Activated naive CD4-positive, alpha-beta T cell treated with anti-CD3 and anti-CD28 coated beads for 36 hours (primary cell): ENCODE results near the gene TEAD3. TPM values are rescaled to one million over a fixed set of nuclear protein-coding genes. Genes with fewer than 3 reads are reported as not detected.
A peak's percentile ranks its signal among the peaks of the same experiment; 100 is the strongest.
"Not testable (repeated sequence)": the region's sequence is repeated elsewhere in the genome, so short reads cannot be mapped to it uniquely, and the experiment has no call there.

Source experiments
- CTCF ChIA-PET: fragments of 350-600 bp; sonication (Branson Sonifier 250); formaldehyde crosslinking; loops from one replicate; lab custom pipeline; 2021; ENCODE audit warnings: antibody characterized with exemption; lab: Charles Lee
- DNase-seq: peaks from one replicate; pipeline ENCODE4 v3.0.0-alpha.2; 2020
- H3K27ac Mint-ChIP-seq: one replicate; pipeline ENCODE4 v1.8.0; 2021; ENCODE audit warnings: mild to moderate bottlenecking, mixed read lengths
- H3K27me3 Mint-ChIP-seq: one replicate; pipeline ENCODE4 v1.8.0; 2021; ENCODE audit warnings: low read depth, mixed read lengths
- H3K36me3 Mint-ChIP-seq: one replicate; pipeline ENCODE4 v1.8.0; 2021; ENCODE audit warnings: low read depth, mixed read lengths
- H3K4me1 Mint-ChIP-seq: one replicate; pipeline ENCODE4 v1.8.0; 2021; ENCODE audit warnings: low read depth, mixed read lengths
- H3K4me3 Mint-ChIP-seq: one replicate; pipeline ENCODE4 v1.8.0; 2021; ENCODE audit warnings: mild to moderate bottlenecking, moderate library complexity, mixed read lengths
- H3K9me3 Mint-ChIP-seq: one replicate; pipeline ENCODE4 v1.8.0; 2021; ENCODE audit warnings: mixed read lengths
- intact Hi-C: fragments of 100-400 bp; cut with micrococcal nuclease; formaldehyde crosslinking; loops from one replicate; pipeline ENCODE4 v1.15.1; 2023
- total RNA-seq, 2 experiments: library from RNA; stranded (reverse); gene quantifications; one replicate each; pipeline ENCODE4 v1.2.3, GENCODE V29; 2021

The TEAD3 gene
- total RNA-seq, 2 experiments from 2014 or later = 1.1 to 1.4 TPM

DNA sequence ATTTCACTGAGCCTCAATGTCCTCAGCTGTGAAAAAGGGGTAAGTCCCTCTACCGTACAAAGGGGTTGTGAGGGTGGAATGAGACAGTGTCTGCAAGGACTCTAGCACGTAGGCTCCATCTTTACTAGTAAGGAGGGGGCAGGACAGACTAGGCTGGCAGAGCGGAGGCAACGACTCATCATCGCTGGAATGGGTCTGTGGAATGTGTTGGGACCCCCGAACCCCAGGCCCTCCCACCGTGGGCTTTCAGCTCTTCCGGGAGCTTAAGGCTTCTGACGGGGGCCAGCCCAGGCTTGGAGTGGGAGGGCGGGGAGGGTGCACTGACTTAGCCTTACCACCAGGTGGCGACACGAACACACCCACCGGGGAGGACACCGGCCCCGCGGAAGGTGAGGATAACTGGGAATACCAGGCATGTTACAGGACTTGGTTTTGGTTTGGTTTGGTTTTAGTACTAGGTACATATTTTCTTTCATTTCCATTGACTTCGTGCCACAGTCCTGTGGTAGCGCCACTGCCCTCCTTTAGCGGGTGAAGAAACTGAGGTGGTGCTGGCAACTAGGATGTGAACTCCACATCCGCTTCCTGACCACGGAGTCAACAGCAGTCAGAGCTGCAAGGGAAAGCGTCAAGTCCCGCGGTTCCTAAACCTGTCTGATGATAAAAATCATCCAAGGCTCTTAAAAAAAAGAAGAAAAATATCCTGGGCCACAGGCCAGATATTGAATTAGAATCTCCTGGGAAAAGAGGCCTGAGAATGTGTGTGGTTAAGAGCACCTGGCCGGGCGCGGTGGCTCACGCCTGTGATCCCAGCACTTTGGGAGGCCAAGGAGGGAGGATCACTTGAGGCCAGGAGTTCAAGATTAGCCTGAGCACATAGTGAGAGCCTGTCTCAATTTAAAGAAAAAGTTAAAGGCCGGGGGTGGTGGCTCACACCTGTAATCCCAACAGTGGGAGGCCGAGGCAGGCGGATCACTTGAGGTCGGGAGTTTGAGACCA is 26.1 kb upstream of the TEAD3 start:
- peak overlapping the region; percentile 61 for H3K27ac Mint-ChIP-seq

DNA sequence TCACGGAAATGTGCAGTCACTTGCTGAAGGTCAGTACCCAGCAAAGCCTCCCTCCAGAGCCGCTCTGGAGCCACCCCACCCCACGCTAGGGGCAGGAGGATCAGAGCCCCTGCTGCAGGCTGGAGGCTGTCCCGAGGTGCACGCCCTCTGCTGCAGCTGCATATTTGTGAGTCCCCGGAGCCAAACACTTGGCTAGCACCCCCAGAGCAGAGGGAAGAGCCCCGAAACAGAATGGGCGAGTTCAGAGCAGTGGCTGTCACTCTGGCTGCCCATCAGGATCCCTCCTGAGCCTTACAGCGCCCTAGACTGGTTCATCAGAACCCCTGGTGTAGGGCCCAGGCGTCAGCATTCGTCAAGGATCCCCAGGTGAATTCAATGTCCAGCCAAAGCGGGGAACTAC is 25.3 kb upstream of the TEAD3 start:
- no peak overlapping the region for H3K27ac Mint-ChIP-seq
- no peaks in the 10 kb centered on the region for H3K9me3 Mint-ChIP-seq
- no peak overlapping the region for H3K4me3 Mint-ChIP-seq

More for the DNA sequence above, 26.1 kb upstream of the TEAD3 start:
- Mint-ChIP-seq H3K4me1 (peaks cover 5% of the 10 kb centered on the region), H3K27me3 (no peaks in the 10 kb centered on the region), H3K9me3 (no peaks in the 10 kb centered on the region), H3K36me3 (no peaks in the 10 kb centered on the region), H3K4me3 (peak overlapping the region; percentile 63)
- peak; percentile 87 for DNase-seq
- CTCF ChIA-PET = interaction anchor here (0.5 to 9.9 kb wide), 28 partner anchors 10 to 309 kb away, joined by 3 to 117 read pairs (median 4); partner anchors contain the start of gene ARMC12
- intact Hi-C loops = loop anchor here (1.0 to 10.0 kb wide), 7 partner anchors 29 to 572 kb away; partner anchors contain the start of gene ARMC12

GRCh38 chr6:35521235-35521634 is 24.4 kb upstream of the TEAD3 start:
- Mint-ChIP-seq H3K27me3 (no peaks in the 10 kb centered on the region), H3K36me3 (no peaks in the 10 kb centered on the region), H3K4me3 (no peak overlapping the region), H3K27ac (no peak overlapping the region), H3K4me1 (peaks cover 5% of the 10 kb centered on the region), H3K9me3 (no peaks in the 10 kb centered on the region)
- CTCF ChIA-PET = interaction anchor here (0.7 to 9.9 kb wide), 8 partner anchors 13 to 217 kb away, joined by 3 to 117 read pairs (median 4); partner anchors contain the start of gene ARMC12
- intact Hi-C loops = loop anchor here (5.0 to 10.0 kb wide), 3 partner anchors 46 to 574 kb away; no protein-coding TSS in a partner anchor
- no peak for DNase-seq

More for the DNA sequence above, 25.3 kb upstream of the TEAD3 start:
- DNase-seq = no peak
- Mint-ChIP-seq H3K4me1 (peaks cover 5% of the 10 kb centered on the region), H3K36me3 (no peaks in the 10 kb centered on the region), H3K27me3 (no peaks in the 10 kb centered on the region)
- intact Hi-C loops = loop anchor here (1.0 to 10.0 kb wide), 4 partner anchors 45 to 573 kb away; no protein-coding TSS in a partner anchor
- CTCF ChIA-PET = interaction anchor here (0.5 to 9.9 kb wide), 25 partner anchors 10 to 310 kb away, joined by 3 to 117 read pairs (median 4); partner anchors contain the start of gene ARMC12

GRCh38 chr6:35519313-35520015 is 22.6 kb upstream of the TEAD3 start:
- intact Hi-C loops = loop anchor here (5.0 to 10.0 kb wide), 3 partner anchors 48 to 575 kb away; no protein-coding TSS in a partner anchor
- no peaks in the 10 kb centered on the region for H3K27me3 Mint-ChIP-seq
- peaks cover 5% of the 10 kb centered on the region for H3K4me1 Mint-ChIP-seq
- H3K4me3 Mint-ChIP-seq = no peak overlapping the region
- no peaks in the 10 kb centered on the region for H3K9me3 Mint-ChIP-seq
- CTCF ChIA-PET = interaction anchor here (9.9 kb wide), 1 partner anchor 218 kb away, joined by 117 read pairs; the partner anchor contains the start of gene ARMC12
- no peak for DNase-seq
- H3K27ac Mint-ChIP-seq = no peak overlapping the region
- H3K36me3 Mint-ChIP-seq = no peaks in the 10 kb centered on the region

- CTCF ChIA-PET = interaction anchor here (9.9 kb wide), 1 partner anchor 219 kb away, joined by 117 read pairs; the partner anchor contains the start of gene ARMC12
- Mint-ChIP-seq H3K36me3 (no peaks in the 10 kb centered on the region), H3K27ac (no peak overlapping the region), H3K4me3 (no peak overlapping the region), H3K9me3 (no peaks in the 10 kb centered on the region), H3K4me1 (peaks cover 5% of the 10 kb centered on the region), H3K27me3 (no peaks in the 10 kb centered on the region)
- no peak for DNase-seq
- intact Hi-C loops = no loop called here
These were observed 21.9 kb upstream of the TEAD3 start for GRCh38 chr6:35518566-35519312.

DNA sequence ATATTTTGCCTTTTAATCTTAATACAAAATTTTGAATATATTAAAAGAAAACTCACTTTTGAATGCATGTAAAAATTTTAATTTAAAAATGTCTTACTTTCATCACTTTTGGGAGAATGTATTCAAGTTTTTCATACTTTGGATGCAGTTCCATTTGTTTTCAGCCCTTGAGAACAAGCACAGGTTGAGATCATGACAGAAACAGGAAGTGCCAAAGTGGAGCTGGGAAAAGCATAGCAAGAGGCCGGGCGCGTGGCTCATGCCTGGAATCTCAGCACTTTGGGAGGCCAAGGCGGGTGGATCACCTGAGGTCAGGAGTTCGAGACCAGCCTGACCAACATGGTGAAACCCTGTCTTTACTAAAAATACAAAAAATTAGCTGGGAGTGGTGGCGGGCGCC is 21.1 kb upstream of the TEAD3 start:
- DNase-seq, H3K4me1 Mint-ChIP-seq, H3K4me3 Mint-ChIP-seq, H3K9me3 Mint-ChIP-seq, intact Hi-C loops, H3K36me3 Mint-ChIP-seq, H3K27ac Mint-ChIP-seq, H3K27me3 Mint-ChIP-seq: not testable (repeated sequence)
- CTCF ChIA-PET = interaction anchor here (0.6 to 9.9 kb wide), 4 partner anchors 30 to 220 kb away, joined by 3 to 117 read pairs (median 3); partner anchors contain the start of gene ARMC12

GRCh38 chr6:35516712-35517111 is 19.8 kb upstream of the TEAD3 start:
- CTCF ChIA-PET = interaction anchor here (0.6 to 1.3 kb wide), 3 partner anchors 46 to 221 kb away, joined by 3 to 4 read pairs (median 4); no protein-coding TSS in a partner anchor
- Mint-ChIP-seq H3K4me1 (no peaks in the 10 kb centered on the region), H3K27me3 (no peaks in the 10 kb centered on the region), H3K36me3 (no peaks in the 10 kb centered on the region), H3K27ac (no peak overlapping the region), H3K4me3 (no peak overlapping the region), H3K9me3 (no peaks in the 10 kb centered on the region)
- DNase-seq = no peak
- intact Hi-C loops = no loop called here

DNA sequence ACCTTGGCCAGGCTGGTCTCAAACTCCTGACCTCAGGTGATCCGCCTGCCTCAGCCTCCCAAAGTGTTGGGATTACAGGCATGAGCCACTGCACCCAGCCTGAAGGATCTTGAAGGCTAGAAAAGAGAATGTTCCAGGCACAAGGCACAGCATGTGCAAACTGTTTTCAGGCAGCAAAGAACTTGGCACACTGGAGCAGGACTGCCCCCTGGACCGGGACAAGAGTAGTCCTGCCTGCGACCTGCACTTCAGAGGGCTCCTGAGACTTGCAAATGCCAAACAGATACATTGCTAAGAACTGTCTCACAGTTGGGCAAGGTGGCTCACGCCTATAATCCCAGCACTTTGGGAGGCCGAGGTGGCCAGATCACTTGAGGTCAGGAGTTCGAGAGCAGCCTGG is 19.1 kb upstream of the TEAD3 start:
- DNase-seq, intact Hi-C loops, H3K4me3 Mint-ChIP-seq, H3K27ac Mint-ChIP-seq, H3K27me3 Mint-ChIP-seq, H3K36me3 Mint-ChIP-seq, H3K9me3 Mint-ChIP-seq, CTCF ChIA-PET, H3K4me1 Mint-ChIP-seq: not testable (repeated sequence)

DNA sequence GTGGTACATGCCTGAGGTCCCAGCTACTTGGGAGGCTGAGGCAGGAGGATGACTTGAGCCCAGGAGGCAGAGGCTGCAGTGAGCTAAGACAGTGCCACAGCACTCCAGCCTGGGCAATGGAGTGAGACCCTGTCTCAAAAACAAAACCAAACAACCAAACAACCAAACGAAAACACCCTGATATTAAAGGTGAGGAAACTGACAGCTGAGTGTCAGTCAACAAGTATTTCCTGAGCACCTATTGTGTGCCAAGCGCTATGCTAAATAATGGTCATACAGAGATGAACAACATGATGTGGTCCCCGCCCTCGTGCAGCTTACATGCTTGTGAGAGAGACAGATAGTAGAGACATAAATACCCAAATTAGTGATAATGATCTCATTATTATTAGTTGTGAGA is 17.7 kb upstream of the TEAD3 start:
- no peak overlapping the region for H3K27ac Mint-ChIP-seq
- peaks cover 7% of the 10 kb centered on the region for H3K27me3 Mint-ChIP-seq
- intact Hi-C loops = no loop called here

GRCh38 chr6:35512740-35513139 is 15.9 kb upstream of the TEAD3 start, which contains the start of gene TULP1:
TULP1 (minus strand) TSS chr6:35512896; CDS start chr6:35512858, 38 bp downstream.
- intact Hi-C loops = no loop called here
- Mint-ChIP-seq H3K36me3 (no peaks in the 10 kb centered on the region), H3K4me3 (no peak within 1 kb of the TSS)

More for the DNA sequence above, 17.7 kb upstream of the TEAD3 start:
- Mint-ChIP-seq H3K9me3 (no peaks in the 10 kb centered on the region), H3K4me1 (no peaks in the 10 kb centered on the region), H3K4me3 (no peak overlapping the region), H3K36me3 (no peaks in the 10 kb centered on the region)
- CTCF ChIA-PET = interaction anchor here (0.6 to 1.3 kb wide), 3 partner anchors 39 to 280 kb away, joined by 3 to 7 read pairs (median 4); no protein-coding TSS in a partner anchor
- no peak for DNase-seq

DNA sequence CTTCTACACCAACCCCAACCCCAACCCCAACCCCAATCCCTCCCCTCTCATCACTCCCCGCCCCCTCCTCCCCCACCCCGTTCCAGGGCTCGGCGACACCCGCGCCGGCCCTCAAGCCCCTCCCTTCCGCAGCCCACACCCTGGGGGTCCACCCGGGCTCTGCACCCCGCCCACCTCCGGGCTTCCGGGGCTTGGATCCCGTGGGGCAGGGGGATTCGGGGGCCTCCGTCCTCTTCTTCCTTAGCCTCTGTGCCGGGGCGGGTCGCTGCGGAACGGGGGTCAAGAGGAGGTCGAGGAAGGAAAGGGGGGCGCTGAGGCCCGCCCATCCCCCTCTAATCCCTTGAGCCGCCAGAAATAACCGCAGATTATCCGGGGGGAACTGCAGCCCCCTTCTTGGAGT is 15.1 kb upstream of the TEAD3 start:
- no peaks in the 10 kb centered on the region for H3K9me3 Mint-ChIP-seq
- DNase-seq = no peak
- H3K4me1 Mint-ChIP-seq = no peaks in the 10 kb centered on the region
- H3K36me3 Mint-ChIP-seq = no peaks in the 10 kb centered on the region
- intact Hi-C loops = no loop called here
- H3K4me3 Mint-ChIP-seq = no peak overlapping the region
- CTCF ChIA-PET = interaction anchor here (1.2 kb wide), 1 partner anchor 11 kb away, joined by 3 read pairs; no protein-coding TSS in a partner anchor
- H3K27ac Mint-ChIP-seq = no peak overlapping the region
- H3K27me3 Mint-ChIP-seq = peaks cover 7% of the 10 kb centered on the region

More at GRCh38 chr6:35512740-35513139, 15.9 kb upstream of the TEAD3 start, which contains the start of gene TULP1:
- DNase-seq = no peak
- Mint-ChIP-seq H3K27me3 (peaks cover 7% of the 10 kb centered on the region), H3K9me3 (no peaks in the 10 kb centered on the region), H3K27ac (no peak within 1 kb of the TSS), H3K4me1 (no peaks in the 10 kb centered on the region)
- CTCF ChIA-PET = no interaction called here
